K562 (cell line): ENCODE measurements around the gene CPED1. TPM values are rescaled to one million over a fixed set of nuclear protein-coding genes. Genes with fewer than 3 reads are reported as not detected.

Source experiments
- ATAC-seq: fragments of 200-7000 bp; cut with Tn5 transposase; 3 replicates; pipeline ENCODE4 v1.9.1; 2020; ENCODE audit warnings: moderate library complexity
- BruUV-seq: library from RNA; stranded (reverse); fragments of 400-500 nt; replicated peaks from 2 replicates; lab custom pipeline; 2021; lab: Mats Ljungman, UMichigan
- CTCF ChIA-PET: fragments of 300-600 bp; formaldehyde crosslinking; extraction: SDS; loops from one replicate; lab custom pipeline; 2021; ENCODE audit warnings: low intra/inter-chr PET ratio; lab: Yijun Ruan, JAX
- POLR2A ChIA-PET: fragments of 300-600, 350-650 bp; sonication (Branson Sonifier 250); formaldehyde crosslinking; extraction: SDS; loops from one replicate; lab custom pipeline; 2021; ENCODE audit warnings: antibody characterized with exemption, inconsistent platforms; lab: Yijun Ruan, JAX
- DNase-seq, 4 experiments: peaks; one replicate each; pipeline versions ENCODE4 v3.0.0 to v3.0.0-alpha.2; 2011 to 2018; ENCODE audit warnings: low spot score in 3 of 4, mixed read lengths in 3 of 4; ENCODE audit errors: extremely low read depth in 1 of 4
- FAIRE-seq: peaks from 2 replicates; lab custom pipeline; 2011; peaks lifted over from hg19 to GRCh38; lab: Jason Lieb, UNC
- H2AFZ ChIP-seq: 2 replicates; pipeline ENCODE4 v1.6.0; 2011; ENCODE audit warnings: low read depth, low read length, control low read depth, inconsistent platforms
- H3K27ac ChIP-seq: fragments of 200-600 bp; 3 replicates; pipeline ENCODE4 v1.8.0; 2011; ENCODE audit warnings: low read depth, mild to moderate bottlenecking, control low read depth, inconsistent platforms, low read length, moderate library complexity, mixed read lengths; ENCODE audit errors: extremely low read depth
- H3K27me3 ChIP-seq, 2 experiments: fragments of 300-600 bp in 1 of 2; 2 replicates in 1 of 2; 3 replicates in 1 of 2; pipeline versions ENCODE4 v1.6.0 to v1.8.0; 2011; ENCODE audit warnings: inconsistent platforms in 2 of 2, low read length in 2 of 2, mild to moderate bottlenecking in 1 of 2, mixed read lengths in 1 of 2, moderate library complexity in 1 of 2; ENCODE audit not compliant: control insufficient read depth in 2 of 2, insufficient read depth in 2 of 2
- H3K36me3 ChIP-seq: fragments of 300-600 bp; 3 replicates; pipeline ENCODE4 v1.8.0; 2011; ENCODE audit warnings: mild to moderate bottlenecking, low read length, inconsistent platforms; ENCODE audit not compliant: control insufficient read depth, insufficient read depth
- H3K4me1 ChIP-seq, 2 experiments: fragments of 200-600 bp in 1 of 2; replicated peaks in 1 of 2; 2 replicates in 1 of 2; 3 replicates in 1 of 2; pipeline versions ENCODE4 v1.5.1 to v1.8.0; 2011; ENCODE audit warnings: inconsistent platforms in 2 of 2, low read length in 2 of 2, mild to moderate bottlenecking in 1 of 2, mixed read lengths in 1 of 2, moderate library complexity in 1 of 2; ENCODE audit not compliant: control insufficient read depth in 2 of 2, insufficient read depth in 2 of 2
- H3K4me2 ChIP-seq: 2 replicates; pipeline ENCODE4 v1.6.1; 2011; ENCODE audit warnings: low read length, control low read depth, inconsistent platforms, mixed read lengths; ENCODE audit not compliant: insufficient read depth
- H3K4me3 ChIP-seq: fragments of 200-600 bp; sonication (generic), shearing (Covaris generic); 2 replicates; pipeline ENCODE4 v1.5.1; 2016; ENCODE audit warnings: control low read depth, inconsistent platforms
- H3K79me2 ChIP-seq: fragments of 200-600 bp; 3 replicates; pipeline ENCODE4 v1.8.0; 2011; ENCODE audit warnings: low read length, inconsistent platforms; ENCODE audit not compliant: control insufficient read depth, insufficient read depth
- H3K9ac ChIP-seq, 2 experiments: 2 replicates each; pipeline versions ENCODE4 v1.6.0 to v1.6.1; 2011; ENCODE audit warnings: low read depth in 2 of 2, low read length in 2 of 2, control low read depth in 1 of 2, inconsistent platforms in 1 of 2, mild to moderate bottlenecking in 1 of 2, mixed read lengths in 1 of 2; ENCODE audit not compliant: insufficient read depth in 1 of 2
- H3K9me1 ChIP-seq: one replicate; pipeline ENCODE4 v1.6.0; 2011; ENCODE audit warnings: inconsistent platforms, mild to moderate bottlenecking, low read length, moderate library complexity; ENCODE audit not compliant: control insufficient read depth, insufficient read depth
- H3K9me3 ChIP-seq: replicated peaks from 2 replicates; pipeline ENCODE4 v1.5.1; 2011; ENCODE audit warnings: low read depth, low read length, inconsistent platforms; ENCODE audit not compliant: control insufficient read depth, insufficient read depth
- H4K20me1 ChIP-seq: replicated peaks from 2 replicates; pipeline ENCODE4 v1.6.1; 2011; ENCODE audit warnings: low read length, inconsistent platforms, mixed read lengths; ENCODE audit not compliant: control insufficient read depth, insufficient read depth
- DPF2 ChIP-seq: fragments of 450-650 bp; IDR thresholded peaks from 2 replicates; pipeline ENCODE4 v1.6.1; 2016
- ELF1 ChIP-seq: fragments of 200-800 bp; sonication (Bioruptor generic); IDR thresholded peaks from 2 replicates; pipeline ENCODE4 v1.6.1; 2016; ENCODE audit warnings: missing genetic modification characterization, missing compliant biosample characterization
- EP400 ChIP-seq: fragments of 450-650 bp; IDR thresholded peaks from 2 replicates; pipeline ENCODE4 v1.6.1; 2017; ENCODE audit warnings: antibody characterized with exemption, mild to moderate bottlenecking, moderate library complexity
- FOXJ2 ChIP-seq: fragments of 200-800 bp; sonication (Bioruptor generic); IDR thresholded peaks from 2 replicates; pipeline ENCODE4 v1.6.1; 2016; ENCODE audit warnings: missing genetic modification characterization, missing compliant biosample characterization
- FOXK2 ChIP-seq, 2 experiments: fragments of 450-650 bp; IDR thresholded peaks in 1 of 2; conservative IDR thresholded peaks in 1 of 2; 2 replicates each; pipeline ENCODE4 v1.6.1; 2016; ENCODE audit warnings: low read depth in 2 of 2, mild to moderate bottlenecking in 1 of 2
- LEF1 ChIP-seq: fragments of 450-650 bp; IDR thresholded peaks from 2 replicates; pipeline ENCODE4 v1.6.1; 2016; ENCODE audit warnings: mild to moderate bottlenecking
- MEIS2 ChIP-seq: fragments of 450-650 bp; IDR thresholded peaks from 2 replicates; pipeline ENCODE4 v1.6.1; 2014; ENCODE audit warnings: mild to moderate bottlenecking; ENCODE audit not compliant: partially characterized antibody
- NCOR1 ChIP-seq: fragments of 450-650 bp; IDR thresholded peaks from 2 replicates; pipeline ENCODE4 v1.6.1; 2016; ENCODE audit warnings: mild to moderate bottlenecking, moderate library complexity
- OTX1 ChIP-seq: fragments of 450-650 bp; formaldehyde crosslinking; IDR thresholded peaks from 2 replicates; pipeline ENCODE4 v1.4.0; 2022; ENCODE audit warnings: mild to moderate bottlenecking
- RFX1 ChIP-seq: fragments of 450-650 bp; IDR thresholded peaks from 2 replicates; pipeline ENCODE4 v1.6.1; 2016; ENCODE audit warnings: mild to moderate bottlenecking, moderate library complexity
- SMARCE1 ChIP-seq: fragments of 450-650 bp; IDR thresholded peaks from 2 replicates; pipeline ENCODE4 v1.7.1; 2016; ENCODE audit warnings: mild to moderate bottlenecking
- ZBED1 ChIP-seq: IDR thresholded peaks from 2 replicates; pipeline ENCODE4 v1.6.1; 2014
- WGBS: fragments of 100-300 bp; shearing (Covaris generic); methylation state at CpG from one replicate; pipeline ENCODE4 v1.1.6; 2016; ENCODE audit warnings: low coverage, mixed read lengths; ENCODE audit not compliant: insufficient coverage; ENCODE audit errors: missing lambda C conversion rate; 5-methylcytosine and 5-hydroxymethylcytosine counted together
- in situ Hi-C: fragments of 300-500 bp; cut with MboI; formaldehyde crosslinking; loops from 4 replicates; pipeline ENCODE4 v1.15.0; 2018; ENCODE audit warnings: inconsistent platforms, mixed read lengths
- intact Hi-C: fragments of 100-400 bp; cut with micrococcal nuclease; formaldehyde crosslinking; loops from 2 replicates; pipeline ENCODE4 v1.14.2; 2022
- polyA plus RNA-seq, 8 experiments: library from polyadenylated mRNA; depleted of rRNA in 4 of 8; stranded (reverse) in 5 of 8; unstranded in 3 of 8; fragments of >200 nt; fragmentation: Nextera tagmentation in 2 of 8; fragmentation: Illumina TruSeq in 1 of 8; extraction: Ambion mirVana in 2 of 8; extraction: Trizol in 1 of 8; gene quantifications; 2 replicates each; pipeline versions ENCODE4 v1.2.1 to v1.2.3, GENCODE V29; 2011 to 2014; ENCODE audit warnings: inconsistent platforms in 1 of 8, missing spikeins in 1 of 8
- total RNA-seq, 7 experiments: library from RNA; depleted of rRNA in 6 of 7; stranded (reverse); fragments of >200 nt in 6 of 7; fragmentation: Illumina TruSeq in 2 of 7; extraction: Trizol in 2 of 7; gene quantifications; 2 replicates each; pipeline versions ENCODE4 v1.2.1 to v1.2.3, GENCODE V29; 2011 to 2021; ENCODE audit warnings: low replicate concordance in 1 of 7
- TF ChIP-seq, protein P1 (sequence below): fragments of 250-450 bp; sonication (Bioruptor Pico); IDR thresholded peaks from 2 replicates; pipeline ENCODE4 v1.4.0; 2020; ENCODE audit warnings: mild to moderate bottlenecking, moderate library complexity
- TF ChIP-seq, protein P2 (sequence below): IDR thresholded peaks from 2 replicates; pipeline ENCODE4 v1.6.1; 2012; ENCODE audit warnings: low read depth, low read length, improper control_type of control experiment, borderline replicate concordance

The CPED1 gene
- total and polyA plus RNA-seq, 9 of the 15 experiments (the other 6 are each of a cell fraction or from before 2014, with no cell fraction given), result 195 to 393 (median 290) TPM

DNA sequence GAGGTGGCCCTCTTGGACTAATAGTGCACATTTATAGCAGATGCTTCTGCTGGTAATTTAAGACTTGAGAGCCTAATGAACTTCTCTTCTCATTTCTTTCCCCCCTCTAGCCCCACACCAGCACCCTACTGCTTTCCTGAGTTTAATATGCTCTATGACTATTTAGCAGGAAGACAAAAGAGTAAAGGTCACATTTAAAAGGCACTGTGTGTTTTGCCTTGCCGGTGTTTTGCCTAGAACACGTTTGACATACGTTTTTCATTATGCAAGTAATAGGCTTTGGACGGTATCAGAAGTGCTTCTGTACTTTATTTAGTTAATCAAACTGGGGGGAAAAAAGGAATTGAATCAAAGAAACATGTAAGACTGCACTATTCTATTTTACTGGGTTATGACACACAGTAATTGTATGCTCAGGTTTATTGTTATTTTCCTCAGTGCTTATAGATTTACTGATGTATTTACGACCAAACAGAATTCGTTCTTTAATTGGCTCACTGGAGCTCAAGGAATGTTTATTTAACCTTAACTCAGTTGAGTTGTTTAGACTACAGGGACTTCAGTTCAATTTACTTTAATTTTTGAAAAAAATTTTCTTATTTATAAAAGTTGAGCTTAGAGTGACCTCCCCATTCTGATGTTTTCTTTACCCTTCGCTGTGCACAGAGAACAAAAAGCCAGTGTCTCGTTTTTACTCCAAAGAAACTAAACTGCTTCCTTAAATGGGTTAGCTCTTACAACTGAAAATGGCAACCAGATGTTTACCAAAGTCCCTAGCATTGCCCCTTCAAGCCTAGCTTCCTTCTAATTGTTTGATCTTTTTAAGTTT is 35.4 kb downstream of the CPED1 start:
- intact Hi-C loops, result no loop called here
- 53% methylated on average over 8 of the region's 8 CpGs for WGBS
- no peaks in the 10 kb centered on the region for H3K9me1 ChIP-seq
- in situ Hi-C loops, result no loop called here
- peak overlapping the region; percentile 57 for H3K27ac ChIP-seq
- TSS peak; percentile 3 for BruUV-seq
- no peak overlapping the region for H3K4me3 ChIP-seq
- CTCF ChIA-PET, result no interaction called here
- H3K27me3 ChIP-seq, result no peaks in the 10 kb centered on the region
- peak overlapping the region; percentile 10; the same call in 1 of the 2 replicates for H2AFZ ChIP-seq
- peaks cover 95% of the 10 kb centered on the region for H3K36me3 ChIP-seq
- FAIRE-seq, result peak; percentile 11
- peak overlapping the region in 1 of 2 experiments; percentile 17; a peak in 2 of 4 replicates for H3K9ac ChIP-seq
- H3K4me1 ChIP-seq, result peaks cover 0 to 59% of the 10 kb centered on the region in 2 experiments; a peak in 3 of 5 replicates
- POLR2A ChIA-PET, result interaction anchor here (0.7 to 1.7 kb wide), 6 partner anchors 9 to 137 kb away, joined by 3 to 10 read pairs (median 6); no protein-coding TSS in a partner anchor
- H3K79me2 ChIP-seq, result peaks cover 99% of the 10 kb centered on the region
- no peak for DNase-seq
- H4K20me1 ChIP-seq, result no peaks in the 10 kb centered on the region
- no peaks in the 10 kb centered on the region for H3K9me3 ChIP-seq
- peak overlapping the region; percentile 24 for H3K4me2 ChIP-seq
- peak; percentile 62 for ATAC-seq
- TF ChIP-seq DPF2 (no peak), FOXK2 (conservative IDR thresholded peaks at IDR 0.05 in 1 of 2, IDR thresholded peaks at IDR 0.05 in 1 of 2; ENCODE audit: low read depth in 2 of 2) (0 out of 4 replicates have a peak, but pooled peaks of 1 of the 2 experiments have one; percentile 23), ELF1 (peak; percentile 54), ZBED1 (no peak), MEIS2 (peak; percentile 21), LEF1 (0 out of 2 replicates have a peak, but pooled peaks have one; percentile 39), FOXJ2 (tag) (0 out of 2 replicates have a peak, but pooled peaks have one; percentile 37), EP400 (peak; percentile 18; the same call in 1 of the 2 replicates), OTX1 (0 out of 2 replicates have a peak, but pooled peaks have one; percentile 10), SMARCE1 (no peak), RFX1 (peak; percentile 5; the same call in 1 of the 2 replicates), NCOR1 (peak; percentile 22; the same call in 1 of the 2 replicates)
- TF ChIP-seq, protein P1, sequence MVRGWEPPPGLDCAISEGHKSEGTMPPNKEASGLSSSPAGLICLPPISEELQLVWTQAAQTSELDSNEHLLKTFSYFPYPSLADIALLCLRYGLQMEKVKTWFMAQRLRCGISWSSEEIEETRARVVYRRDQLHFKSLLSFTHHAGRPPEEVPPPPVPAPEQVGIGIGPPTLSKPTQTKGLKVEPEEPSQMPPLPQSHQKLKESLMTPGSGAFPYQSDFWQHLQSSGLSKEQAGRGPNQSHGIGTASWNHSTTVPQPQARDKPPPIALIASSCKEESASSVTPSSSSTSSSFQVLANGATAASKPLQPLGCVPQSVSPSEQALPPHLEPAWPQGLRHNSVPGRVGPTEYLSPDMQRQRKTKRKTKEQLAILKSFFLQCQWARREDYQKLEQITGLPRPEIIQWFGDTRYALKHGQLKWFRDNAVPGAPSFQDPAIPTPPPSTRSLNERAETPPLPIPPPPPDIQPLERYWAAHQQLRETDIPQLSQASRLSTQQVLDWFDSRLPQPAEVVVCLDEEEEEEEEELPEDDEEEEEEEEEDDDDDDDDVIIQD (CRISPR knock-in tag), result no peak
- TF ChIP-seq, protein P2, sequence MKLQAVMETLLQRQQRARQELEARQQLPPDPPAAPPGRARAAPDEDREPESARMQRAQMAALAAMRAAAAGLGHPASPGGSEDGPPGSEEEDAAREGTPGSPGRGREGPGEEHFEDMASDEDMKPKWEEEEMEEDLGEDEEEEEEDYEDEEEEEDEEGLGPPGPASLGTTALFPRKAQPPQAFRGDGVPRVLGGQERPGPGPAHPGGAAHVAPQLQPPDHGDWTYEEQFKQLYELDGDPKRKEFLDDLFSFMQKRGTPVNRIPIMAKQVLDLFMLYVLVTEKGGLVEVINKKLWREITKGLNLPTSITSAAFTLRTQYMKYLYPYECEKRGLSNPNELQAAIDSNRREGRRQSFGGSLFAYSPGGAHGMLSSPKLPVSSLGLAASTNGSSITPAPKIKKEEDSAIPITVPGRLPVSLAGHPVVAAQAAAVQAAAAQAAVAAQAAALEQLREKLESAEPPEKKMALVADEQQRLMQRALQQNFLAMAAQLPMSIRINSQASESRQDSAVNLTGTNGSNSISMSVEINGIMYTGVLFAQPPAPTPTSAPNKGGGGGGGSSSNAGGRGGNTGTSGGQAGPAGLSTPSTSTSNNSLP, result 0 out of 2 replicates have a peak, but pooled peaks have one; percentile 24
